Transverse colon (tissue), 4 donors: Measurements from ENCODE around the gene PSKH1. TPM values are rescaled to one million over a fixed set of nuclear protein-coding genes. Genes with fewer than 3 reads are reported as not detected.

Source experiments
- DNase-seq: peaks from one replicate; pipeline ENCODE4 v3.0.0-alpha.2; 2019
- H3K27ac ChIP-seq, 4 donors: fragments of 200-600 bp; sonication (generic); 2 replicates each; pipeline ENCODE4 v1.5.1; 2016 to 2018; ENCODE audit warnings: inconsistent platforms in 4 of 4
- H3K27me3 ChIP-seq: fragments of 200-600 bp; sonication (generic); 2 replicates; pipeline ENCODE4 v1.5.1; 2017; ENCODE audit warnings: inconsistent platforms
- H3K36me3 ChIP-seq, 4 donors: fragments of 200-600 bp; sonication (generic); 2 replicates each; pipeline ENCODE4 v1.5.1; 2017 to 2019; ENCODE audit warnings: inconsistent platforms in 4 of 4
- H3K4me1 ChIP-seq, 4 donors: fragments of 200-600 bp; sonication (generic); 2 replicates each; pipeline ENCODE4 v1.5.1; 2017 to 2020; ENCODE audit warnings: inconsistent platforms in 4 of 4
- H3K4me3 ChIP-seq, 4 donors: fragments of 200-600 bp; sonication (generic); 1 replicate in 1 of 4; 2 replicates in 3 of 4; pipeline versions ENCODE4 v1.5.1 to v1.6.1; 2017 to 2019; ENCODE audit warnings: inconsistent platforms in 4 of 4
- H3K9me3 ChIP-seq, 2 donors: fragments of 200-600 bp; sonication (generic); 2 replicates each; pipeline ENCODE4 v1.5.1; 2017 to 2019; ENCODE audit warnings: inconsistent platforms in 2 of 2
- EP300 ChIP-seq: sonication (generic); formaldehyde crosslinking; IDR thresholded peaks from one replicate; pipeline ENCODE4 v1.6.1; 2017; ENCODE audit warnings: antibody characterized with exemption, low read depth
- POLR2A ChIP-seq: fragments of 450-650 bp; IDR thresholded peaks from one replicate; pipeline ENCODE4 v1.6.1; 2016; ENCODE audit warnings: antibody characterized with exemption, mild to moderate bottlenecking, moderate library complexity
- POLR2AphosphoS5 ChIP-seq, 3 donors: sonication (generic); formaldehyde crosslinking; IDR thresholded peaks; one replicate each; pipeline ENCODE4 v1.6.1; 2016; ENCODE audit warnings: antibody characterized with exemption in 3 of 3
- WGBS, 2 donors: methylation state at CpG; one replicate each; pipeline ENCODE4 v1.1.5; 2018; ENCODE audit warnings: low coverage in 1 of 2; 5-methylcytosine and 5-hydroxymethylcytosine counted together
- in situ Hi-C, 4 donors: fragments of 200-750 bp; cut with MboI; loops; one replicate each; pipeline versions ENCODE4 v1.15.0 to v1.15.1; 2017; ENCODE audit warnings: low sequenced_read_pairs in 3 of 4, low pct_ligation_motif_present in 1 of 4, low pct_unique_long_range_greater_than_20kb in 1 of 4
- intact Hi-C: fragments of 100-400 bp; cut with DNase I; formaldehyde crosslinking; loops from one replicate; pipeline ENCODE4 v1.15.1; 2023; ENCODE audit warnings: low total_unique reads
- total RNA-seq, 4 donors: library from RNA; depleted of rRNA; stranded (reverse); fragments of >200 nt; gene quantifications; one replicate each; pipeline ENCODE4 v1.1.0, GENCODE V29; 2016
- TF ChIP-seq, protein P1 (sequence below), 5 experiments: fragments of 200-600 bp in 3 of 5; fragments of 450-650 bp in 2 of 5; sonication (generic) in 3 of 5; IDR thresholded peaks; 1 replicate in 2 of 5; 2 replicates in 3 of 5; pipeline ENCODE4 v1.5.1; 2016 to 2017; ENCODE audit warnings: antibody characterized with exemption in 5 of 5, inconsistent platforms in 3 of 5, mild to moderate bottlenecking in 2 of 5, moderate library complexity in 1 of 5

The PSKH1 gene
- total RNA-seq, 4 donors from 2014 or later: 24.1 to 132 (median 56.2) TPM

DNA sequence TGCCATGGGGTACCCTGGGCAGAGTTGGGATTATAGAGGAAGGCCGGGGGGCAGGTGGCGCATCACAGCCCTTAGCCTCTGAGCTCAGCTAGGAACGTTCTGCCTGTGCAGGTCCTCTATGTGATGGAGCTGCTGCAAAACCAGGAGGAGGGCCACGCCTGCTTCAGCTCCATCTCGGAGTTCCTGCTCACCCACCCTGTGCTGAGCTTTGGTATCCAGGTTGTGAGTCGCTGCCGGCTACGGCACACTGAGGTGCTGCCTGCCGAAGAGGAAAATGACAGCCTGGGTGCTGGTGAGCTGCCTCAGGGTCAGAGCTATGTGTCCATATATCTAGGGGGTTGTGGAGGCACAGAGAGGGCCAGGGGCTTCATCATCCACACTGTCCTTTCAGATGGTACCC, 14.2 kb upstream of the PSKH1 start:
- in situ Hi-C loops: no loop called here
- 92% methylated on average over 9 of the region's 9 CpGs; no CpG with 5 or more reads in 1 of the 2 donors for WGBS, 2 donors
- peaks cover 0 to 58% (median 21%) of the 10 kb centered on the region in 4 donors for H3K36me3 ChIP-seq

DNA sequence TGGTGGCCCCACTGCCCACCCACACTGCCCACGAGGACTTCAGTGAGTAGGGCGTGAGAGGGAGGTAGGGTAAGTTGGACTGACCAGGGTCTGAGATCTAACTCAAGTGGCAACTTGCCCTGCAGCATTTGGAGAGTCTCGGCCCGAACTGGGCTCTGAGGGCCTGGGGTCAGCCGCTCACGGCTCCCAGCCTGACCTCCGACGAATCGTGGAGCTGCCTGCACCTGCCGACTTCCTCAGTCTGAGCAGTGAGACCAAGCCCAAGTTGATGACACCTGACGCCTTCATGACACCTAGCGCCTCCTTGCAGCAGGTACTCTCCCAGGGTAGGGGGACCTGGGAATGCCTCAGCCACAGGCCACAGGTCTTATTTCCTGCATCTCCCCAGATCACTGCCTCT, 13.6 kb upstream of the PSKH1 start:
- in situ Hi-C loops (no loop called here), intact Hi-C loops (no loop called here)
- H3K4me3 ChIP-seq: no peak overlapping the region
- WGBS, 2 donors: 90% methylated on average over 10 of the region's 12 CpGs; no CpG with 5 or more reads in 1 of the 2 donors
- no peak overlapping the region for H3K27ac ChIP-seq
- H3K9me3 ChIP-seq: no peaks in the 10 kb centered on the region
- H3K36me3 ChIP-seq: peaks cover 0 to 58% (median 21%) of the 10 kb centered on the region in 4 donors
- no peaks in the 10 kb centered on the region for H3K27me3 ChIP-seq
- TF ChIP-seq POLR2AphosphoS5 (IDR thresholded peaks at IDR 0.05): no peak
- no peak for TF ChIP-seq POLR2A
- TF ChIP-seq, protein P1, sequence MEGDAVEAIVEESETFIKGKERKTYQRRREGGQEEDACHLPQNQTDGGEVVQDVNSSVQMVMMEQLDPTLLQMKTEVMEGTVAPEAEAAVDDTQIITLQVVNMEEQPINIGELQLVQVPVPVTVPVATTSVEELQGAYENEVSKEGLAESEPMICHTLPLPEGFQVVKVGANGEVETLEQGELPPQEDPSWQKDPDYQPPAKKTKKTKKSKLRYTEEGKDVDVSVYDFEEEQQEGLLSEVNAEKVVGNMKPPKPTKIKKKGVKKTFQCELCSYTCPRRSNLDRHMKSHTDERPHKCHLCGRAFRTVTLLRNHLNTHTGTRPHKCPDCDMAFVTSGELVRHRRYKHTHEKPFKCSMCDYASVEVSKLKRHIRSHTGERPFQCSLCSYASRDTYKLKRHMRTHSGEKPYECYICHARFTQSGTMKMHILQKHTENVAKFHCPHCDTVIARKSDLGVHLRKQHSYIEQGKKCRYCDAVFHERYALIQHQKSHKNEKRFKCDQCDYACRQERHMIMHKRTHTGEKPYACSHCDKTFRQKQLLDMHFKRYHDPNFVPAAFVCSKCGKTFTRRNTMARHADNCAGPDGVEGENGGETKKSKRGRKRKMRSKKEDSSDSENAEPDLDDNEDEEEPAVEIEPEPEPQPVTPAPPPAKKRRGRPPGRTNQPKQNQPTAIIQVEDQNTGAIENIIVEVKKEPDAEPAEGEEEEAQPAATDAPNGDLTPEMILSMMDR (IDR thresholded peaks at IDR 0.05): no peak
- no peak for TF ChIP-seq EP300
- DNase-seq: no peak
- H3K4me1 ChIP-seq: peaks cover 6 to 16% (median 9%) of the 10 kb centered on the region in 4 donors

More for the DNA sequence above, 14.2 kb upstream of the PSKH1 start:
- Histone ChIP-seq H3K4me1 (peaks cover 13 to 17% (median 15%) of the 10 kb centered on the region in 4 donors), H3K27ac (no peak overlapping the region), H3K4me3 (no peak overlapping the region), H3K9me3 (no peaks in the 10 kb centered on the region), H3K27me3 (no peaks in the 10 kb centered on the region)
- intact Hi-C loops: no loop called here
- TF ChIP-seq POLR2A (no peak), POLR2AphosphoS5 (IDR thresholded peaks at IDR 0.05) (no peak), EP300 (no peak)
- TF ChIP-seq, protein P1 (IDR thresholded peaks at IDR 0.05): no peak
- no peak for DNase-seq

DNA sequence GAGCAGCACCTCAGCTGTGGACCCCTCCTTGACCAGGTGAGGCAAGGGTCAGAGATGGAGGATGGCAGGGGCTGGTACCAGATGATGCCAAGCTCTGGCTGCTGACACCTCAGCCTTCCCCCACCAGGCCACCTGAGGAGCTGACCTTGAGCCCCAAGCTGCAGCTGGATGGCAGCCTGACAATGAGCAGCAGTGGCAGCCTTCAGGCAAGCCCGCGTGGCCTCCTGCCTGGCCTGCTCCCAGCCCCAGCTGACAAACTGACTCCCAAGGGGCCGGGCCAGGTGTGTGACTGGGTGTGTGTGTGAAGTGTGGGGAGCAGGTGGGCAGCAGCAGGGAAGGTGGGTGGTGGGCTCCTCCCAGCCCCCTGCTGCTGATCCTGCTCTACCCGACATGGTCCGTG, 13.1 kb upstream of the PSKH1 start:
- in situ Hi-C loops: no loop called here
- peaks cover 2 to 13% (median 5%) of the 10 kb centered on the region in 4 donors for H3K4me1 ChIP-seq
- WGBS, 2 donors: 96% methylated on average over 2 of the region's 5 CpGs; no CpG with 5 or more reads in 1 of the 2 donors
- intact Hi-C loops: no loop called here
- no peaks in the 10 kb centered on the region for H3K27me3 ChIP-seq
- H3K4me3 ChIP-seq: no peak overlapping the region
- no peaks in the 10 kb centered on the region for H3K9me3 ChIP-seq
- H3K27ac ChIP-seq: no peak overlapping the region
- no peak for DNase-seq
- H3K36me3 ChIP-seq: peaks cover 0 to 58% (median 21%) of the 10 kb centered on the region in 4 donors
- no peak for TF ChIP-seq EP300
- no peak for TF ChIP-seq POLR2AphosphoS5 (IDR thresholded peaks at IDR 0.05)
- TF ChIP-seq, protein P1 (IDR thresholded peaks at IDR 0.05): no peak
- no peak for TF ChIP-seq POLR2A

DNA sequence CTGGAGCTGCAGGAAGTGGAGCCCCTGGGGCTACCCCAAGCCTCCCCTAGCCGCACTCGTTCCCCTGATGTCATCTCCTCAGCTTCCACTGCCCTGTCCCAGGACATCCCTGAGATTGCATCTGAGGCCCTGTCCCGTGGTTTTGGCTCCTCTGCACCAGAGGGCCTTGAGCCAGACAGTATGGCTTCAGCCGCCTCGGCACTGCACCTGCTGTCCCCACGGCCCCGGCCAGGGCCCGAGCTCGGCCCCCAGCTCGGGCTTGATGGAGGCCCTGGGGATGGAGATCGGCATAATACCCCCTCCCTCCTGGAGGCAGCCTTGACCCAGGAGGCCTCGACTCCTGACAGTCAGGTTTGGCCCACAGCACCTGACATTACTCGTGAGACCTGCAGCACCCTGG, 12.5 kb upstream of the PSKH1 start:
- H3K4me3 ChIP-seq: no peak overlapping the region
- H3K9me3 ChIP-seq: no peaks in the 10 kb centered on the region
- WGBS, 2 donors: 94% methylated on average over 12 of the region's 13 CpGs; no CpG with 5 or more reads in 1 of the 2 donors
- in situ Hi-C loops (no loop called here), intact Hi-C loops (no loop called here)
- TF ChIP-seq, protein P1 (IDR thresholded peaks at IDR 0.05): no peak
- TF ChIP-seq POLR2A (no peak), POLR2AphosphoS5 (IDR thresholded peaks at IDR 0.05) (no peak), EP300 (no peak)
- peaks cover 0 to 11% (median 1%) of the 10 kb centered on the region in 4 donors for H3K4me1 ChIP-seq
- H3K27me3 ChIP-seq: no peaks in the 10 kb centered on the region
- no peak overlapping the region for H3K27ac ChIP-seq
- H3K36me3 ChIP-seq: peaks cover 0 to 58% (median 21%) of the 10 kb centered on the region in 4 donors
- no peak for DNase-seq
